WERI-Rb-1 (cell line): ENCODE data around the gene CNTNAP2.

Source experiments
- DNase-seq: peaks from one replicate; pipeline ENCODE4 v3.0.0-alpha.2; 2020
- H3K27ac ChIP-seq: fragments of 250-450 bp; sonication (Bioruptor Pico); 2 replicates; pipeline ENCODE4 v1.5.1; 2020; ENCODE audit warnings: mild to moderate bottlenecking, moderate library complexity
- H3K27me3 ChIP-seq: fragments of 250-450 bp; sonication (Bioruptor Pico); 2 replicates; pipeline ENCODE4 v1.5.1; 2021; ENCODE audit warnings: mild to moderate bottlenecking, low read depth, moderate library complexity; ENCODE audit not compliant: insufficient read depth, severe bottlenecking
- H3K36me3 ChIP-seq: fragments of 250-450 bp; sonication (Bioruptor Pico); 2 replicates; pipeline ENCODE4 v1.5.1; 2020; ENCODE audit warnings: mild to moderate bottlenecking, moderate library complexity
- H3K4me3 ChIP-seq: 2 replicates; pipeline ENCODE4 v1.5.1; 2011; ENCODE audit warnings: low read depth, mild to moderate bottlenecking, control low read depth, low read length
- H3K9me3 ChIP-seq: fragments of 250-450 bp; sonication (Bioruptor Pico); 2 replicates; pipeline ENCODE4 v1.5.1; 2021; ENCODE audit warnings: mild to moderate bottlenecking, moderate library complexity; ENCODE audit not compliant: severe bottlenecking
- CTCF ChIP-seq: IDR thresholded peaks from 2 replicates; pipeline ENCODE4 v1.5.1; 2011; ENCODE audit warnings: low read depth, mild to moderate bottlenecking, control low read depth, inconsistent platforms, low read length

CNTNAP2 gene

DNA sequence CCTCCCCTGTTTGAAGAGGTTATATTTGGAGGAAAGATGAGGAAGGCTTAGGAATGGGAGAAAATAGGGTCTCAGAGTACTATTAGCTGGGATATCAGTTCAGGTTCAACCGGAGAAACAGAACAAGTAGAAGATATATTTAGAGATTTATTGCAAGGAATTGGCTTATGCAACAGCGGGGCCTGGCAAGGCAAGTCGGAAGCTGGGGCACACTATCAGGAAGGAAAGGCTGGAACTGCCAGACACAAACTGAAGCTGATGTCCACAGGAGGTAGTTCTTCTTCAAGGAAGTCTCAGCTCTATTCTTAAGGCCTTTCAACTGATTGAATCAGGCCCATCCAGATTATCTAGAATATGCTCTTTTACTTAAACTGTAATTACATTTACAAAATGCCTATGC, 1534.4 kb downstream of the CNTNAP2 start:
- DNase-seq = no peak
- H3K27ac ChIP-seq = no peak overlapping the region

DNA sequence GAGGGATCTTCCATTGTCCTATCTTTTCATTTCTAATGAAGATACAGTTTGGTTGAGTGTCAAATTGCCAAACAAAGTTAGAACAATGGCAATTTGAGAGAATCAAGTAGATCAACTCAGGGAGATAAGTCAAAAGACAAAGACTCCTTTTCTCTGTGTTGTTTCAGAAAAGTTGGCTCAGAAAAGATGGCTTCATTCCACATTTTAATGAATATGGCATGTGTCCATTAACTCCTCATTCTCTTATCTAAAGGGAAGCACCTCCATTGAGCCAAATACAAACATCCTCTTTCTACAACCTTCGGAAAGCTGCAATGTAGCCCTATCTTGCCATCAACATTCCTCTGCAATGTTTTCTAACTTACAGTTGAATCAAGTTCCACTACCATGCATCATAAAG, 1535.0 kb downstream of the CNTNAP2 start:
- TF ChIP-seq CTCF = no peak
- no peak overlapping the region for H3K4me3 ChIP-seq
- no peak overlapping the region for H3K27ac ChIP-seq
- H3K36me3 ChIP-seq = no peaks in the 10 kb centered on the region
- H3K9me3 ChIP-seq = no peaks in the 10 kb centered on the region
- no peak for DNase-seq
- H3K27me3 ChIP-seq = no peaks in the 10 kb centered on the region

More for the DNA sequence above, 1534.4 kb downstream of the CNTNAP2 start:
- H3K9me3 ChIP-seq = no peaks in the 10 kb centered on the region
- H3K27me3 ChIP-seq = no peaks in the 10 kb centered on the region
- no peaks in the 10 kb centered on the region for H3K36me3 ChIP-seq
- no peak for TF ChIP-seq CTCF
- H3K4me3 ChIP-seq = no peak overlapping the region

DNA sequence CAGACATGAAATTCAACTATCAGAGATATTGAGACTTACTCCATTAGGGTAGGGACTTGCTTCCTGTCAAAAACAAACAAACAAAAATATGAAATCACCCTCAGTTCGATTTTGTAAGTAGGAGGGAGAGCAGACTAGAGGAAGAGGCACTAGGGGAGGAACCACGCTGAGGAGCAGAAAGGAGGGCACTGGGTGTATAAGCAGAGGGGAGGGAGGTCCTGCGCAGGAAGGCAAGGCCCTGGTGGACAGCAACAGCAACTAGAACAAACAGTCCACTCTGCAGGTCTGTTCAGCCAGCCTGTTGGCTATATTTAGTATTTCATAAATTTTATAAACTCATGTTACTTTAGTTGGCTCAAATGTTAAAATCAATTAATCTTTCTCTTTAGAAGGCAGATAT, 1536.9 kb downstream of the CNTNAP2 start:
- no peak for DNase-seq
- no peak overlapping the region for H3K4me3 ChIP-seq
- TF ChIP-seq CTCF = no peak
- H3K36me3 ChIP-seq = no peaks in the 10 kb centered on the region
- no peak overlapping the region for H3K27ac ChIP-seq
- no peaks in the 10 kb centered on the region for H3K9me3 ChIP-seq
- H3K27me3 ChIP-seq = no peaks in the 10 kb centered on the region

DNA sequence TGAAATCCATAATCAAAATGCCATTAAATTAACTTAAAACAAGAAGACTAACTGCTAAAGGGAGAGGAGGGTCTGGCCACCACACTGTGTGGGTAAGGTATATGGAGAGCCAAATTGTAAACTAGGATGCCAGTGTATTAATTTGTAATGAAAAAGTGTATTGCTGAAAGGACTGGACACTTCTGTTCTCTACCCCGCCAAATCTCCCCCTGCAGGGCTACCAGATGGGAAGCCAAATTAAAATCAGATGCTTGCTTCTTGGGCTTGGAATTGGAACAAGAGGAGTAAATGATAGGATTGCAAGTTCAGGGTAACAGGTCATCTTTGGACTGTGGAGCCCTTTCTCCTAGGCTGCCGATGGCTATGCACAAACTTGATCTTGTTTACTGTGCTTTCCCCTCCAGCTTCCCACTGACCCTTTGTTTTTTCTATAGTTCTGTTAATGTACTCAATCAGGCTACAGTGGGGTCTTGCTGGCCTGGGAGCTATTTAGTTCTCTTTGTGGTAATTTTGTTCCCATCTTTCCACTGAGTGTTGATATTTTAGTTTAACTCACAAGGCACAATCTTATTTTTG, 1541.9 kb downstream of the CNTNAP2 start:
- no peak for TF ChIP-seq CTCF
- no peaks in the 10 kb centered on the region for H3K27me3 ChIP-seq
- H3K4me3 ChIP-seq = no peak overlapping the region
- no peaks in the 10 kb centered on the region for H3K36me3 ChIP-seq
- no peaks in the 10 kb centered on the region for H3K9me3 ChIP-seq
- H3K27ac ChIP-seq = no peak overlapping the region
- DNase-seq = no peak

GRCh38 chr7:147659036-147659995, 1542.7 kb downstream of the CNTNAP2 start:
- TF ChIP-seq CTCF = no peak
- Histone ChIP-seq H3K36me3 (no peaks in the 10 kb centered on the region), H3K27me3 (no peaks in the 10 kb centered on the region), H3K27ac (no peak overlapping the region), H3K9me3 (no peaks in the 10 kb centered on the region), H3K4me3 (no peak overlapping the region)
- DNase-seq = no peak
